Prostate gland (tissue), 2 donors: Measurements from ENCODE around the gene COLEC12.

Source experiments
- CTCF ChIP-seq, 4 experiments: fragments of 200-600 bp in 2 of 4; fragments of 450-650 bp in 2 of 4; sonication (generic) in 2 of 4; IDR thresholded peaks; 1 replicate in 3 of 4; 2 replicates in 1 of 4; pipeline ENCODE4 v1.5.1; 2016 to 2019; ENCODE audit warnings: antibody characterized with exemption in 4 of 4, mild to moderate bottlenecking in 2 of 4, moderate library complexity in 2 of 4
- POLR2A ChIP-seq: fragments of 450-650 bp; IDR thresholded peaks from one replicate; pipeline ENCODE4 v1.6.1; 2016; ENCODE audit warnings: antibody characterized with exemption, mild to moderate bottlenecking
- POLR2AphosphoS5 ChIP-seq: sonication (generic); formaldehyde crosslinking; IDR thresholded peaks from one replicate; pipeline ENCODE4 v1.6.1; 2017; ENCODE audit warnings: antibody characterized with exemption

- TF ChIP-seq CTCF (IDR thresholded peaks at IDR 0.05): no peak
- no peak for TF ChIP-seq POLR2A
- TF ChIP-seq POLR2AphosphoS5: no peak
These were observed 195.4 kb downstream of the COLEC12 start for GRCh38 chr18:305003-305501.
